ENCODE measurements around the gene TIAM2. TPM values are rescaled to one million over a fixed set of nuclear protein-coding genes. Genes with fewer than 3 reads are reported as not detected.

The TIAM2 gene
- total RNA-seq, 1 experiment from 2014 or later: 3.8 TPM

DNA sequence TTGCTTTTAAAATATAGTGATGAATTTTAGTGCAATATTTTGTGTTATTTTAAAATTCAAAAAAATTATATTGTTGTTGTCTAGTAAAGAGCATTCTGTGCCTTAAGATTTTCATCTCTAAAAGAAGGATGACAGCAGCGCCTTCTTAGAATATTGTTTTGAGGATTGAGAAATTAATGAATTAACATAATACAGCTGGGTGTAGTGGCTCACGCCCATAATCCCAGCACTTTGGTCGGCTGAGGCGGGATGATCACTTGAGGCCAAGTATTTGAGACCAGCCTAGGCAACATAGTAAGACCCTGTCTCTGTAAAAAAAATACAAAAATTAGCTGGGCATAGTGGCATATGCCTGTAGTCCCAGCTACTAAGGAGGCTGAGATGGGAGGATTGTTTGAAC lies 6.8 kb downstream of the TIAM2 start:
- Histone ChIP-seq H3K4me1 (peaks cover 23% of the 10 kb centered on the region), H3K4me3 (ENCODE audit: low read depth, low read length) (no peak overlapping the region), H3K27me3 (replicated peaks; ENCODE audit: control insufficient read depth, insufficient read depth, low read length) (no peaks in the 10 kb centered on the region), H3K9me3 (no peaks in the 10 kb centered on the region), H3K36me3 (ENCODE audit: control insufficient read depth, insufficient read depth, low read length) (no peaks in the 10 kb centered on the region)
- H3K9me3 Mint-ChIP-seq (ENCODE audit: unreplicated experiment): no peaks in the 10 kb centered on the region
- TF ChIP-seq, protein P1, sequence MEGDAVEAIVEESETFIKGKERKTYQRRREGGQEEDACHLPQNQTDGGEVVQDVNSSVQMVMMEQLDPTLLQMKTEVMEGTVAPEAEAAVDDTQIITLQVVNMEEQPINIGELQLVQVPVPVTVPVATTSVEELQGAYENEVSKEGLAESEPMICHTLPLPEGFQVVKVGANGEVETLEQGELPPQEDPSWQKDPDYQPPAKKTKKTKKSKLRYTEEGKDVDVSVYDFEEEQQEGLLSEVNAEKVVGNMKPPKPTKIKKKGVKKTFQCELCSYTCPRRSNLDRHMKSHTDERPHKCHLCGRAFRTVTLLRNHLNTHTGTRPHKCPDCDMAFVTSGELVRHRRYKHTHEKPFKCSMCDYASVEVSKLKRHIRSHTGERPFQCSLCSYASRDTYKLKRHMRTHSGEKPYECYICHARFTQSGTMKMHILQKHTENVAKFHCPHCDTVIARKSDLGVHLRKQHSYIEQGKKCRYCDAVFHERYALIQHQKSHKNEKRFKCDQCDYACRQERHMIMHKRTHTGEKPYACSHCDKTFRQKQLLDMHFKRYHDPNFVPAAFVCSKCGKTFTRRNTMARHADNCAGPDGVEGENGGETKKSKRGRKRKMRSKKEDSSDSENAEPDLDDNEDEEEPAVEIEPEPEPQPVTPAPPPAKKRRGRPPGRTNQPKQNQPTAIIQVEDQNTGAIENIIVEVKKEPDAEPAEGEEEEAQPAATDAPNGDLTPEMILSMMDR (IDR thresholded peaks at IDR 0.05; ENCODE audit: insufficient read depth in 1 of 2, low read depth in 1 of 2, low read length in 1 of 2, severe bottlenecking in 1 of 2, unreplicated experiment in 1 of 2): no peak
- no peaks in the 10 kb centered on the region for H3K27me3 Mint-ChIP-seq (ENCODE audit: insufficient read depth, unreplicated experiment)
- no peak overlapping the region for H3K4me3 Mint-ChIP-seq (ENCODE audit: unreplicated experiment)
- POLR2A ChIA-PET: no interaction called here
- DNase-seq: no peak
- H3K4me1 Mint-ChIP-seq (ENCODE audit: low read depth, unreplicated experiment): peaks cover 10% of the 10 kb centered on the region
- no peaks in the 10 kb centered on the region for H3K36me3 Mint-ChIP-seq (ENCODE audit: insufficient read depth, unreplicated experiment)
- intact Hi-C loops (cut with micrococcal nuclease; ENCODE audit: unreplicated experiment): no loop called here
- CTCF ChIA-PET: no interaction called here
- H3K27ac Mint-ChIP-seq (ENCODE audit: unreplicated experiment): no peak overlapping the region
- no TSS peak for BruUV-seq (replicated peaks)

DNA sequence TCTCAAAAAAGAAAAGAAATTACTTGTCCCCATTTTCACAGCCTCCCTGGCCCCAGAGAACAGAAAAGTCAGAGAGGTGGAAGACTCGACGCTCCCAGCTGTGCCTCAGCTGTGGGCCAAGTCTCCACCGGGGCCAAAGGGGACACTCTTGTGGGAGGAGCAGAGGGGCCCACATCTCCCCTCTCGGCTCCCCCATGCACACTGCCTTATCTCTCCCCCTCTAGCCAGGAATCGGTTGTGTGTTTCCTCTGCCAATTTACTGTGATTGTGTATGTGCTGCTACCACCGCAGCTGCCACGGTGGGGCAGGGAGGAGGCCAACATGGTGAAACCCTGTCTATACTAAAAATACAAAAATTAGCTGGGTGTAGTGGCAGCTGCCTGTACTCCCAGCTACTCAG lies 8.4 kb downstream of the TIAM2 start:
- ChIA-PET CTCF (no interaction called here), POLR2A (no interaction called here)
- H3K4me1 Mint-ChIP-seq (ENCODE audit: low read depth, unreplicated experiment): no peaks in the 10 kb centered on the region
- Histone ChIP-seq H3K4me1 (peaks cover 9% of the 10 kb centered on the region), H3K27me3 (replicated peaks; ENCODE audit: control insufficient read depth, insufficient read depth, low read length) (no peaks in the 10 kb centered on the region), H3K36me3 (ENCODE audit: control insufficient read depth, insufficient read depth, low read length) (no peaks in the 10 kb centered on the region), H3K4me3 (ENCODE audit: low read depth, low read length) (no peak overlapping the region), H3K9me3 (no peaks in the 10 kb centered on the region)
- no peaks in the 10 kb centered on the region for H3K36me3 Mint-ChIP-seq (ENCODE audit: insufficient read depth, unreplicated experiment)
- H3K4me3 Mint-ChIP-seq (ENCODE audit: unreplicated experiment): no peak overlapping the region
- intact Hi-C loops (cut with micrococcal nuclease; ENCODE audit: unreplicated experiment): no loop called here
- H3K27me3 Mint-ChIP-seq (ENCODE audit: insufficient read depth, unreplicated experiment): no peaks in the 10 kb centered on the region
- DNase-seq: no peak
- TF ChIP-seq, protein P1 (IDR thresholded peaks at IDR 0.05; ENCODE audit: insufficient read depth in 1 of 2, low read depth in 1 of 2, low read length in 1 of 2, severe bottlenecking in 1 of 2, unreplicated experiment in 1 of 2): no peak
- H3K27ac Mint-ChIP-seq (ENCODE audit: unreplicated experiment): no peak overlapping the region
- no TSS peak for BruUV-seq (replicated peaks)
- no peaks in the 10 kb centered on the region for H3K9me3 Mint-ChIP-seq (ENCODE audit: unreplicated experiment)

DNA sequence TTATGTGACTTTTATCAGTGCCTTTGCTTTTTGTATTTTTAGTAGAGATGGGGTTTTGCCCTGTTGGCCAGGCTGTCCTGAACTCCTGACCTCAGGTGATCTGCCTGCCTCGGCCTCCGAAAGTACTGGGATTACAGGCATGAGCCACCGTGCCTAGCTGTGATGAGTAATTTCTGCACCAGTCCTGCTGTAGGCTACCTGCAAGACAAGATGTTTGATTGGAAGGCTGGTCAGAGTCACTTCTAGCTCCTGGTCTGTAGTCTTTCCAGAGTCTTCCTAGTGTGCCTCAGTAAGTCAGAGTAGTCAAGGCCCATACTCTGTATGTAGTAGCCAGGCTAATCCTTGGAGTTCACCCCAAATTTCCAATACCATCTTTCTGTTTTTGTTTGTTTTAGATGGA lies 8.9 kb downstream of the TIAM2 start:
- intact Hi-C loops (cut with micrococcal nuclease; ENCODE audit: unreplicated experiment): no loop called here
- BruUV-seq (replicated peaks): no TSS peak
- Mint-ChIP-seq H3K27me3 (ENCODE audit: insufficient read depth, unreplicated experiment) (no peaks in the 10 kb centered on the region), H3K27ac (ENCODE audit: unreplicated experiment) (no peak overlapping the region), H3K4me1 (ENCODE audit: low read depth, unreplicated experiment) (no peaks in the 10 kb centered on the region), H3K4me3 (ENCODE audit: unreplicated experiment) (no peak overlapping the region), H3K9me3 (ENCODE audit: unreplicated experiment) (no peaks in the 10 kb centered on the region), H3K36me3 (ENCODE audit: insufficient read depth, unreplicated experiment) (no peaks in the 10 kb centered on the region)
- Histone ChIP-seq H3K9me3 (no peaks in the 10 kb centered on the region), H3K27me3 (replicated peaks; ENCODE audit: control insufficient read depth, insufficient read depth, low read length) (no peaks in the 10 kb centered on the region), H3K4me3 (ENCODE audit: low read depth, low read length) (no peak overlapping the region), H3K4me1 (peaks cover 4% of the 10 kb centered on the region), H3K36me3 (ENCODE audit: control insufficient read depth, insufficient read depth, low read length) (no peaks in the 10 kb centered on the region)
- ChIA-PET CTCF (no interaction called here), POLR2A (no interaction called here)
- DNase-seq: no peak
- TF ChIP-seq, protein P1 (IDR thresholded peaks at IDR 0.05; ENCODE audit: insufficient read depth in 1 of 2, low read depth in 1 of 2, low read length in 1 of 2, severe bottlenecking in 1 of 2, unreplicated experiment in 1 of 2): no peak

All from Caco-2 (cell line).